Measurements from ENCODE around the gene VAX1.

The VAX1 gene

DNA sequence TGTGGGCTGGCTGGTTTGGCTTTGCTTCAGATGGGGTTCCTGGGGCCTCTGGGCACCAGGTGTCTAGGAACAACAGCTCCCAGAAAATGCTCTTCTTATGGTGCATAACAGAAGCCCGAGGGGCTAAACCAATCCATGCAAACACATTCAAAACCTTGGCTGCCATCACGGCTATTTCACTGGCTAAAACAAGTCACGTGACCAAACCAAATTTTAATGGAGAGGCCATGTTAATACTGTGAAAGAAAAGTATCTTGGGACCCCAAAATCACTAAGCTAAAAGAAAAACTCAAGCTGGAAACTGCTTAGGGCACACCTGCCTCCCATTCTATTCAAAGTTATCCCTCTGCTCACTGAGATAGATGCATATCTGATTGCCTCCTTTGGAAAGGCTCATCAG is 40.1 kb upstream of the VAX1 start:
- TF ChIP-seq TAF1 (IDR thresholded peaks at IDR 0.05; ENCODE audit: borderline replicate concordance, insufficient read depth, low read length), result no peak
- no peak for TF ChIP-seq POLR2AphosphoS5 (IDR thresholded peaks at IDR 0.05; ENCODE audit: low read depth, low read length)
- TF ChIP-seq REST (IDR thresholded peaks at IDR 0.05; ENCODE audit: insufficient read depth in 1 of 2, low read depth in 2 of 2, low read length in 2 of 2), result no peak
- TF ChIP-seq FOXP2 (optimal IDR thresholded peaks at IDR 0.05; ENCODE audit: borderline replicate concordance, extremely low read depth, extremely low read length, insufficient read depth), result no peak
- no peak for TF ChIP-seq SIN3A (IDR thresholded peaks at IDR 0.05; ENCODE audit: borderline replicate concordance, insufficient read depth, low read length)

GRCh38 chr10:117175901-117176534 is 37.9 kb upstream of the VAX1 start:
- TF ChIP-seq FOXP2 (optimal IDR thresholded peaks at IDR 0.05; ENCODE audit: borderline replicate concordance, extremely low read depth, extremely low read length, insufficient read depth) (no peak), REST (IDR thresholded peaks at IDR 0.05; ENCODE audit: insufficient read depth in 1 of 2, low read depth in 2 of 2, low read length in 2 of 2) (no peak), POLR2AphosphoS5 (IDR thresholded peaks at IDR 0.05; ENCODE audit: low read depth, low read length) (no peak), TAF1 (IDR thresholded peaks at IDR 0.05; ENCODE audit: borderline replicate concordance, insufficient read depth, low read length) (no peak), SIN3A (IDR thresholded peaks at IDR 0.05; ENCODE audit: borderline replicate concordance, insufficient read depth, low read length) (no peak)

DNA sequence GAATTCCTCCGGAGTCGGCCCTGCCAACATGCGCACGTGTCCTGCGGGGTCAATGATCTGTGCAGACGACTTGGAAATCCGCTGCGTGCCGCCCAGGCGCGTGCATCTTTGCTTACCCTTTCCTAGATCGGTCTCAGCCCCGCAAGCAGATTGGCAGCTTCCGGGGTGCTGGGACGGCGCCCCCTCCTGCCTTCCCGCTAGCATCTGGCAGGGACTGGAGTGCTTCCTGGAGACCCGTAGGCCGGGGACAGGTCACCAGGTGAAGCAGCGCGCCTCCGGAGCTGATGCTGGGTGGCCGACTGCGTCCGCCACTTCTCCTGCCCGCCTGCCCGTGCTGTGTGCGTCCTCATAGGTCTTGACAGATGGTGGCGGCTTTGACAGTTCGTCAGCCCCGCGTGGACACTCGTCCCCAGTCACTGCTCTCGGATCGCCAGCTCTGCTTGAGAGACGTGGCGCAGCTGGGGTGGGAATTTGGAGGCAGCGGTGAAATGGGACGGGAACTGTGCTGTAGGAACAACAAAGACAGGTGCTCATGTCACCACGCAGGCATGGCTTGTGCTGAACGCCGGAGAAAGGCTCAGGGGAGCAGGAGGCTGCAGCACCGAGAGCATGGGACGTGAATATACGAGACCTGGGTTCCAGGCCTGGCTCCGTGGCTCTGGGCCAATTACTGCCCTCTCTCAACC is 37.3 kb upstream of the VAX1 start:
- no peak for TF ChIP-seq SIN3A (IDR thresholded peaks at IDR 0.05; ENCODE audit: borderline replicate concordance, insufficient read depth, low read length)
- no peak for TF ChIP-seq REST (IDR thresholded peaks at IDR 0.05; ENCODE audit: insufficient read depth in 1 of 2, low read depth in 2 of 2, low read length in 2 of 2)
- no peak for TF ChIP-seq FOXP2 (optimal IDR thresholded peaks at IDR 0.05; ENCODE audit: borderline replicate concordance, extremely low read depth, extremely low read length, insufficient read depth)
- no peak for TF ChIP-seq POLR2AphosphoS5 (IDR thresholded peaks at IDR 0.05; ENCODE audit: low read depth, low read length)
- no peak for TF ChIP-seq TAF1 (IDR thresholded peaks at IDR 0.05; ENCODE audit: borderline replicate concordance, insufficient read depth, low read length)

DNA sequence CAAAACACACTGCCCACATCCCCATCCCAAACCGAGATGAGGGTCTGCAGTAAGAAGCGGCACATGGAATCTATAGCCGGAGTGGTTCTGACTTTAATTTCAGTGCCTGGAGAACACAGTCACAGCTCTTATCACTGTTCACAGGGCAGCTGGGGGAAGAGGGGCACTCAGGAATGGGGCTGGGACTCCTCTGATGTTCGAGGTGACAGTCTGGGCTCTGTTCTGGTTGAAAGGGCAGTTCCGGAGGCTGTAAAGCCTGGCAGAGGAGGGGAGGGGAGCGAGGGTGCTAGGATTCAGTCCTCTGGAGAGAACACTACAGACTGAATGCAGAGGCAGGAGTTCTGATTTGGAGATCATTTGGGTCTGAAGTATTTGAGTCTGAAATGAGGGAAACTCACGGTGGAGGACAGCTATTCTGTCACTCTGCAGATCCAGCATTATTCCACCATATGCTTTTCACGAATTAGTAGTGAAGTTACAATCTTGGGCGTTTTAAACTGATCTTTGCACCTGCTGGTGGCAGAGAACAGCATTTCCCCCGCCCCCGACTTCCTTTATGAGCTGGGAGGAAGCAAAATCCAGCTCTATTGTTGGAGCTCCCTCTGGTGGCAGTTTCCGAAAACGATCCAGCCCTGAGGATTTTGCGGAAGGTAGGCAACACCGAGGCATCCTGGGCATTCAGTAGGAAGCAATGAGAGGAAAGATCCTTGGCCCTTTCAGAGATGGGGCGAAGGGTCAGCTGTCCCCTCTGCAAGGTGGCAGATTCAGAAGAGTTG is 36.6 kb upstream of the VAX1 start:
- TF ChIP-seq FOXP2 (optimal IDR thresholded peaks at IDR 0.05; ENCODE audit: borderline replicate concordance, extremely low read depth, extremely low read length, insufficient read depth) (no peak), SIN3A (IDR thresholded peaks at IDR 0.05; ENCODE audit: borderline replicate concordance, insufficient read depth, low read length) (no peak), REST (IDR thresholded peaks at IDR 0.05; ENCODE audit: insufficient read depth in 1 of 2, low read depth in 2 of 2, low read length in 2 of 2) (no peak), TAF1 (IDR thresholded peaks at IDR 0.05; ENCODE audit: borderline replicate concordance, insufficient read depth, low read length) (no peak), POLR2AphosphoS5 (IDR thresholded peaks at IDR 0.05; ENCODE audit: low read depth, low read length) (no peak)
